BJ (cell line): ENCODE measurements around the gene ZBTB46. TPM values are rescaled to one million over a fixed set of nuclear protein-coding genes. Genes with fewer than 3 reads are reported as not detected.
A peak's percentile ranks its signal among the peaks of the same experiment; 100 is the strongest.

Source experiments
- CTCF ChIA-PET: fragments of 350-600 bp; formaldehyde crosslinking; extraction: SDS; loops from one replicate; lab custom pipeline; 2021; ENCODE audit warnings: antibody characterized with exemption, inconsistent platforms; lab: Yijun Ruan, JAX
- POLR2A ChIA-PET: fragments of 300-600 bp; sonication (Branson Sonifier 250); formaldehyde crosslinking; extraction: SDS; loops from one replicate; lab custom pipeline; 2021; ENCODE audit warnings: antibody characterized with exemption; lab: Charles Lee
- DNase-seq: peaks from one replicate; pipeline ENCODE4 v3.0.0-alpha.2; 2011; ENCODE audit warnings: low read depth
- H3K27me3 ChIP-seq: 2 replicates; pipeline ENCODE4 v1.6.0; 2011; ENCODE audit warnings: low read length; ENCODE audit not compliant: control insufficient read depth, insufficient read depth
- H3K36me3 ChIP-seq: 2 replicates; pipeline ENCODE4 v1.5.1; 2011; ENCODE audit warnings: low read length; ENCODE audit not compliant: control insufficient read depth, insufficient read depth
- H3K4me3 ChIP-seq: 2 replicates; pipeline ENCODE4 v1.5.1; 2011; ENCODE audit warnings: low read depth, mild to moderate bottlenecking, control low read depth, low read length
- CTCF ChIP-seq: IDR thresholded peaks from 2 replicates; pipeline ENCODE4 v1.5.1; 2011; ENCODE audit warnings: low read depth, mild to moderate bottlenecking, control low read depth, inconsistent platforms, low read length, moderate library complexity; ENCODE audit not compliant: insufficient read depth
- polyA plus RNA-seq: library from polyadenylated mRNA; depleted of rRNA; stranded (reverse); fragments of >200 nt; gene quantifications from 2 replicates; pipeline ENCODE4 v1.2.3, GENCODE V29; 2011

The ZBTB46 gene
- polyA plus RNA-seq, 1 experiment = 0.32 TPM

GRCh38 chr20:63775096-63775978 is 55.7 kb downstream of the ZBTB46 start:
- TF ChIP-seq CTCF = peak; percentile 87
- H3K27me3 ChIP-seq = no peaks in the 10 kb centered on the region
- ChIA-PET CTCF (interaction anchor here (0.9 to 5.2 kb wide), 22 partner anchors 9 to 297 kb away, joined by 3 to 71 read pairs (median 4); partner anchors contain the start of genes ARFRP1, PTK6, SLC2A4RG and TPD52L2), POLR2A (no interaction called here)
- no peaks in the 10 kb centered on the region for H3K36me3 ChIP-seq
- DNase-seq = no peak
- peak overlapping the region; percentile 28 for H3K4me3 ChIP-seq

GRCh38 chr20:63774306-63774705 is 56.8 kb downstream of the ZBTB46 start:
- no peak for DNase-seq
- Histone ChIP-seq H3K4me3 (no peak overlapping the region), H3K36me3 (no peaks in the 10 kb centered on the region), H3K27me3 (no peaks in the 10 kb centered on the region)
- CTCF ChIA-PET = interaction anchor here (0.6 to 5.2 kb wide), 16 partner anchors 8 to 201 kb away, joined by 3 to 71 read pairs (median 4); partner anchors contain the start of gene TPD52L2
- POLR2A ChIA-PET = no interaction called here
- no peak for TF ChIP-seq CTCF

- ChIA-PET POLR2A (no interaction called here), CTCF (interaction anchor here (0.6 to 5.2 kb wide), 8 partner anchors 11 to 347 kb away, joined by 3 to 71 read pairs (median 6); partner anchors contain the start of gene TPD52L2)
- H3K27me3 ChIP-seq = no peaks in the 10 kb centered on the region
- DNase-seq = no peak
- no peak overlapping the region for H3K4me3 ChIP-seq
- no peak for TF ChIP-seq CTCF
- H3K36me3 ChIP-seq = no peaks in the 10 kb centered on the region
Observed at GRCh38 chr20:63773571-63774241, 57.4 kb downstream of the ZBTB46 start.

GRCh38 chr20:63772781-63773518 is 58.1 kb downstream of the ZBTB46 start:
- no peak overlapping the region for H3K4me3 ChIP-seq
- no peak for DNase-seq
- H3K36me3 ChIP-seq = no peaks in the 10 kb centered on the region
- ChIA-PET CTCF (interaction anchor here (0.9 to 5.2 kb wide), 4 partner anchors 11 to 348 kb away, joined by 3 to 71 read pairs (median 22); no protein-coding TSS in a partner anchor), POLR2A (no interaction called here)
- no peak for TF ChIP-seq CTCF
- H3K27me3 ChIP-seq = no peaks in the 10 kb centered on the region
